Endothelial cell of umbilical vein (primary cell): Measurements from ENCODE around the gene CCM2. TPM values are rescaled to one million over a fixed set of nuclear protein-coding genes. Genes with fewer than 3 reads are reported as not detected.

Source experiments
- BruUV-seq: library from RNA; stranded (reverse); fragments of 400-500 nt; replicated peaks from 2 replicates; lab custom pipeline; 2021; lab: Mats Ljungman, UMichigan
- CTCF ChIA-PET: fragments of 300-600, 350-600 bp; sonication (Branson Sonifier 250); formaldehyde crosslinking; loops from one replicate; lab custom pipeline; 2021; ENCODE audit warnings: antibody characterized with exemption, inconsistent platforms; lab: Charles Lee
- POLR2A ChIA-PET: fragments of 300-600, 350-600 bp; sonication (Branson Sonifier 250); formaldehyde crosslinking; loops from one replicate; lab custom pipeline; 2021; ENCODE audit warnings: antibody characterized with exemption, inconsistent platforms; lab: Charles Lee
- DNase-seq: peaks from one replicate; pipeline ENCODE4 v3.0.0-alpha.2; 2011; ENCODE audit warnings: low read depth, low spot score
- FAIRE-seq: peaks from 2 replicates; lab custom pipeline; 2011; peaks lifted over from hg19 to GRCh38; lab: Jason Lieb, UNC
- H2AFZ ChIP-seq: 2 replicates; pipeline ENCODE4 v1.6.0; 2012; ENCODE audit warnings: low read depth, low read length, control low read depth, inconsistent platforms
- H3K27ac ChIP-seq: 2 replicates; pipeline ENCODE4 v1.5.1; 2011; ENCODE audit warnings: low read depth, mild to moderate bottlenecking, control low read depth, low read length, moderate library complexity; ENCODE audit not compliant: insufficient read depth
- H3K27me3 ChIP-seq, 2 experiments: 2 replicates each; pipeline versions ENCODE4 v1.6.0 to v1.6.1; 2011; ENCODE audit warnings: low read length in 2 of 2, mixed read lengths in 1 of 2; ENCODE audit not compliant: control insufficient read depth in 2 of 2, insufficient read depth in 2 of 2
- H3K36me3 ChIP-seq, 2 experiments: 2 replicates in 1 of 2; 3 replicates in 1 of 2; pipeline ENCODE4 v1.5.1; 2011; ENCODE audit warnings: low read length in 2 of 2, mild to moderate bottlenecking in 1 of 2, moderate library complexity in 1 of 2; ENCODE audit not compliant: control insufficient read depth in 2 of 2, insufficient read depth in 2 of 2; ENCODE audit errors: extremely low read depth in 1 of 2
- H3K4me1 ChIP-seq: 3 replicates; pipeline ENCODE4 v1.5.1; 2011; ENCODE audit warnings: mild to moderate bottlenecking, low read length; ENCODE audit not compliant: control insufficient read depth, insufficient read depth; ENCODE audit errors: extremely low read depth
- H3K4me2 ChIP-seq: 2 replicates; pipeline ENCODE4 v1.6.1; 2011; ENCODE audit warnings: low read length, control low read depth, mixed read lengths; ENCODE audit not compliant: insufficient read depth
- H3K4me3 ChIP-seq, 3 experiments: fragments of 200-600 bp in 1 of 3; sonication (generic), shearing (Covaris generic) in 1 of 3; replicated peaks in 1 of 3; 2 replicates each; pipeline ENCODE4 v1.5.1; 2011 to 2016; ENCODE audit warnings: control low read depth in 3 of 3, low read length in 3 of 3, mild to moderate bottlenecking in 2 of 3, inconsistent platforms in 1 of 3, low read depth in 1 of 3, moderate library complexity in 1 of 3; ENCODE audit not compliant: insufficient read depth in 1 of 3
- H3K79me2 ChIP-seq: 2 replicates; pipeline ENCODE4 v1.6.0; 2012; ENCODE audit warnings: low read length, inconsistent platforms; ENCODE audit not compliant: control insufficient read depth, insufficient read depth
- H3K9ac ChIP-seq: replicated peaks from 2 replicates; pipeline ENCODE3; 2011; ENCODE audit warnings: low read length, control low read depth; ENCODE audit not compliant: insufficient read depth; ENCODE audit errors: extremely low read depth
- H3K9me1 ChIP-seq: replicated peaks from 3 replicates; pipeline ENCODE4 v1.6.0; 2011; ENCODE audit warnings: mild to moderate bottlenecking, low read length; ENCODE audit not compliant: control insufficient read depth, insufficient read depth; ENCODE audit errors: extremely low read depth
- H3K9me3 ChIP-seq: replicated peaks from 2 replicates; pipeline ENCODE4 v1.5.1; 2012; ENCODE audit warnings: low read length, inconsistent platforms; ENCODE audit not compliant: control insufficient read depth, insufficient read depth
- H4K20me1 ChIP-seq: replicated peaks from 2 replicates; pipeline ENCODE3; 2011; ENCODE audit warnings: mild to moderate bottlenecking, low read length; ENCODE audit not compliant: control insufficient read depth, insufficient read depth; ENCODE audit errors: extremely low read depth
- EZH2 ChIP-seq: IDR thresholded peaks from 2 replicates; pipeline ENCODE4 v1.6.1; 2012; ENCODE audit warnings: borderline replicate concordance, low read depth, mild to moderate bottlenecking, moderate library complexity, low read length, inconsistent platforms; ENCODE audit not compliant: severe bottlenecking
- FOS ChIP-seq: IDR thresholded peaks from 2 replicates; pipeline ENCODE4 v1.6.1; 2011; ENCODE audit warnings: mild to moderate bottlenecking, low read length, moderate library complexity, borderline replicate concordance; ENCODE audit not compliant: insufficient read depth
- GATA2 ChIP-seq: IDR thresholded peaks from 2 replicates; pipeline ENCODE4 v1.7.0; 2011; ENCODE audit warnings: low read depth, mild to moderate bottlenecking, moderate library complexity, mixed read lengths, low read length; ENCODE audit not compliant: insufficient read length, insufficient read depth
- JUN ChIP-seq: IDR thresholded peaks from 2 replicates; pipeline ENCODE4 v1.6.1; 2011; ENCODE audit warnings: borderline replicate concordance, low read depth; ENCODE audit not compliant: insufficient read length, insufficient read depth
- MAX ChIP-seq: IDR thresholded peaks from 2 replicates; pipeline ENCODE4 v1.6.1; 2011; ENCODE audit not compliant: insufficient read depth, insufficient read length
- MYC ChIP-seq: IDR thresholded peaks from one replicate; pipeline ENCODE4 v1.6.1; 2011; ENCODE audit warnings: mild to moderate bottlenecking, low read depth, low read length
- POLR2A ChIP-seq: IDR thresholded peaks from 2 replicates; pipeline ENCODE4 v1.6.1; 2012; ENCODE audit warnings: low read depth, mild to moderate bottlenecking, control low read depth, low read length
- POLR2AphosphoS5 ChIP-seq: IDR thresholded peaks from 2 replicates; pipeline ENCODE4 v1.6.1; 2012; ENCODE audit warnings: low read depth, mild to moderate bottlenecking, control low read depth, low read length, moderate library complexity; ENCODE audit not compliant: insufficient read depth
- dilution Hi-C: fragments of 300-500 bp; cut with MboI; formaldehyde crosslinking; loops from one replicate; pipeline ENCODE4 v1.15.0; 2019; ENCODE audit warnings: low sequenced_read_pairs; ENCODE audit not compliant: extremely low pct_ligation_motif_present
- intact Hi-C: fragments of 100-400 bp; cut with micrococcal nuclease; formaldehyde crosslinking; loops from one replicate; pipeline ENCODE4 v1.10.0; 2022
- polyA plus RNA-seq, 4 experiments: library from polyadenylated mRNA; depleted of rRNA in 3 of 4; stranded (reverse) in 3 of 4; unstranded in 1 of 4; fragments of >200 nt; gene quantifications; 2 replicates each; pipeline versions ENCODE4 v1.2.1 to v1.2.3, GENCODE V29; 2011 to 2012; ENCODE audit warnings: missing spikeins in 1 of 4
- total RNA-seq: library from RNA; stranded (reverse); gene quantifications from 2 replicates; pipeline ENCODE4 v1.2.3, GENCODE V29; 2021
- TF ChIP-seq, protein P1 (sequence below), 2 donors: IDR thresholded peaks; 1 replicate in 1 of 2; 2 replicates in 1 of 2; pipeline ENCODE4 v1.5.1; 2011; ENCODE audit warnings: low read length in 2 of 2, mild to moderate bottlenecking in 2 of 2, moderate library complexity in 2 of 2, control low read depth in 1 of 2, inconsistent platforms in 1 of 2, low read depth in 1 of 2; ENCODE audit not compliant: insufficient read depth in 1 of 2; ENCODE audit errors: extremely low read depth in 1 of 2

The CCM2 gene
- total and polyA plus RNA-seq, 2 donors (not counting 3 experiments of a cell fraction or from before 2014, with no cell fraction given) = 66.1 to 70.4 TPM

DNA sequence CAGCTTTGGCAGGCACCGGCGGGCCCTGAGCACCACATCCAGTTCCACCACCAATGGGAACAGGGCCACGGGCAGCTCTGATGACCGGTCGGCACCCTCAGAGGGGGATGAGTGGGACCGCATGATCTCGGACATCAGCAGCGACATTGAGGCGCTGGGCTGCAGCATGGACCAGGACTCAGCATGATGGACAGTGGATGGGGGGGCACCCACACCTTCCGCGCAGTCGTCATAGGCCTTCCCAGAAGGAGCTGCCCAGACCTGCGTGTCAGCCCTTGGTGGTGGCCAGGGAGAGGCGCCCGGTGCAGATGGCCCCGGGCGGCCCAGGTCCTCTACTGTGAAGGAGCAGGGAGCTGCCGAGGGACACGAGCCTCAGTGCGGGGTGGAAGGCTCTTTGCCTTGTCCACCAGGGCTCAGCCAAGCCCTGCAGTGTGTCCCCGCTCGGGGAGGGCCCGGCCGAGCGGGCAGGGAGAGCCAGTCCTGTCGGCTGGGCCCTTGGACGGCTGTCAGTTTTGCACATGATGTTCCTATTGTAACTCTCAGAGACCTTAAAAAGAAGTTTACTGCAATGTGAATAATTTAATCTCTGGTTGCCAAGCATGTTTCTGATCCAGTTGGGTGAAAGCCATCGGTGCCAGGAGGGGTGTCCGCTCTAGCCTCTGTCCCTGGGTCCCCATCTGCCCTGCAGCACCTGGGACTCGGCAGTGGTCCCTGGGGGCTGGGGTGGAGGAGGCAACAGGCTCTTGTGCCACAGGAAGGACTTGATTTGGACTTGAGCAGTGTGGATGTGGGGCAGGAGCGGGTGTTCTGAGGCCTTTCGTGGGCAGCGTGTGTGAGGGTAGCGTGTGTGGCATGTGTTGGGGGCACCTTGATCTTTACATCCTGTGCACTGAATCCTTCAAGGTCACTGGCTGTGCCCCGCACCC, 76.1 kb downstream of the CCM2 start:
- H3K9me3 ChIP-seq = no peaks in the 10 kb centered on the region
- no peaks in the 10 kb centered on the region for H3K27me3 ChIP-seq
- no peak overlapping the region for H2AFZ ChIP-seq
- H3K9ac ChIP-seq = no peak overlapping the region
- H4K20me1 ChIP-seq = no peaks in the 10 kb centered on the region
- dilution Hi-C loops = no loop called here
- CTCF ChIA-PET = interaction anchor here (1.0 kb wide), 1 partner anchor 102 kb away, joined by 3 read pairs; no protein-coding TSS in a partner anchor
- H3K4me2 ChIP-seq = no peak overlapping the region
- intact Hi-C loops = loop anchor here (5.0 kb wide), 1 partner anchor 104 kb away; no protein-coding TSS in a partner anchor
- H3K27ac ChIP-seq = no peak overlapping the region
- DNase-seq (no peak), FAIRE-seq (no peak)
- peaks cover 4 to 40% of the 10 kb centered on the region in 2 experiments for H3K36me3 ChIP-seq
- H3K9me1 ChIP-seq = no peaks in the 10 kb centered on the region
- H3K4me3 ChIP-seq = no peak overlapping the region
- H3K79me2 ChIP-seq = no peaks in the 10 kb centered on the region
- POLR2A ChIA-PET = no interaction called here
- H3K4me1 ChIP-seq = no peaks in the 10 kb centered on the region
- TF ChIP-seq EZH2 = no peak
- TF ChIP-seq, protein P1, sequence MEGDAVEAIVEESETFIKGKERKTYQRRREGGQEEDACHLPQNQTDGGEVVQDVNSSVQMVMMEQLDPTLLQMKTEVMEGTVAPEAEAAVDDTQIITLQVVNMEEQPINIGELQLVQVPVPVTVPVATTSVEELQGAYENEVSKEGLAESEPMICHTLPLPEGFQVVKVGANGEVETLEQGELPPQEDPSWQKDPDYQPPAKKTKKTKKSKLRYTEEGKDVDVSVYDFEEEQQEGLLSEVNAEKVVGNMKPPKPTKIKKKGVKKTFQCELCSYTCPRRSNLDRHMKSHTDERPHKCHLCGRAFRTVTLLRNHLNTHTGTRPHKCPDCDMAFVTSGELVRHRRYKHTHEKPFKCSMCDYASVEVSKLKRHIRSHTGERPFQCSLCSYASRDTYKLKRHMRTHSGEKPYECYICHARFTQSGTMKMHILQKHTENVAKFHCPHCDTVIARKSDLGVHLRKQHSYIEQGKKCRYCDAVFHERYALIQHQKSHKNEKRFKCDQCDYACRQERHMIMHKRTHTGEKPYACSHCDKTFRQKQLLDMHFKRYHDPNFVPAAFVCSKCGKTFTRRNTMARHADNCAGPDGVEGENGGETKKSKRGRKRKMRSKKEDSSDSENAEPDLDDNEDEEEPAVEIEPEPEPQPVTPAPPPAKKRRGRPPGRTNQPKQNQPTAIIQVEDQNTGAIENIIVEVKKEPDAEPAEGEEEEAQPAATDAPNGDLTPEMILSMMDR (IDR thresholded peaks at IDR 0.05; ENCODE audit: extremely low read depth in 1 of 2, insufficient read depth in 1 of 2, low read depth in 1 of 2, low read length in 2 of 2) = no peak
- no peak for TF ChIP-seq FOS
- TF ChIP-seq MYC = no peak
- TF ChIP-seq POLR2AphosphoS5 = no peak
- TF ChIP-seq JUN = no peak
- no peak for TF ChIP-seq POLR2A
- no peak for TF ChIP-seq MAX
- TF ChIP-seq GATA2 = no peak
- TSS peak; percentile 58 for BruUV-seq
